WTC11 (cell line): ENCODE results near the gene ALG14. TPM values are rescaled to one million over a fixed set of nuclear protein-coding genes. Genes with fewer than 3 reads are reported as not detected.

Source experiments
- ATAC-seq: fragments of 200-7000 bp; cut with Tn5 transposase; 2 replicates; pipeline ENCODE4 v1.10.0; 2021; ENCODE audit warnings: mild to moderate bottlenecking, moderate library complexity
- CTCF ChIA-PET: fragments of 300-600 bp; sonication (Branson Sonifier 250); formaldehyde crosslinking; loops from one replicate; lab custom pipeline; 2021; ENCODE audit warnings: antibody characterized with exemption; lab: Charles Lee
- POLR2A ChIA-PET: fragments of 350-600 bp; sonication (Branson Sonifier 250); formaldehyde crosslinking; loops from one replicate; lab custom pipeline; 2021; ENCODE audit warnings: antibody characterized with exemption; lab: Charles Lee
- DNase-seq: peaks from one replicate; pipeline ENCODE4 v3.0.0; 2021; ENCODE audit warnings: low spot score
- H3K27ac Mint-ChIP-seq: 2 replicates; pipeline ENCODE4 v1.8.0; 2021; ENCODE audit warnings: mixed read lengths
- H3K27me3 Mint-ChIP-seq: 2 replicates; pipeline ENCODE4 v1.8.0; 2021; ENCODE audit warnings: low read depth, mild to moderate bottlenecking, moderate library complexity, mixed read lengths
- H3K36me3 Mint-ChIP-seq: 2 replicates; pipeline ENCODE4 v1.8.0; 2021; ENCODE audit warnings: mixed read lengths
- H3K4me1 Mint-ChIP-seq: 2 replicates; pipeline ENCODE4 v1.8.0; 2022; ENCODE audit warnings: mixed read lengths
- H3K4me3 Mint-ChIP-seq: 2 replicates; pipeline ENCODE4 v1.8.0; 2021; ENCODE audit warnings: mild to moderate bottlenecking, moderate library complexity, mixed read lengths
- H3K9me3 Mint-ChIP-seq: 2 replicates; pipeline ENCODE4 v1.8.0; 2021; ENCODE audit warnings: mixed read lengths
- ATF1 ChIP-seq: sonication (generic); formaldehyde crosslinking; IDR thresholded peaks from 2 replicates; pipeline ENCODE4 v1.8.1; 2023; ENCODE audit warnings: mild to moderate bottlenecking, moderate library complexity, missing genetic modification reagents
- ATF6 ChIP-seq: sonication (generic); formaldehyde crosslinking; IDR thresholded peaks from 2 replicates; pipeline ENCODE4 v1.8.1; 2023; ENCODE audit warnings: mild to moderate bottlenecking, missing genetic modification reagents
- CREB1 ChIP-seq: sonication (generic); formaldehyde crosslinking; IDR thresholded peaks from 2 replicates; pipeline ENCODE4 v1.8.0; 2023; ENCODE audit warnings: mild to moderate bottlenecking, missing genetic modification reagents
- ESRRA ChIP-seq: sonication (generic); formaldehyde crosslinking; IDR thresholded peaks from 2 replicates; pipeline ENCODE4 v1.8.1; 2022; ENCODE audit warnings: mild to moderate bottlenecking, missing genetic modification reagents, borderline replicate concordance
- MXD4 ChIP-seq: fragments of 250-450 bp; sonication (Bioruptor Pico); IDR thresholded peaks from 2 replicates; pipeline ENCODE4 v1.8.0; 2021; ENCODE audit warnings: mild to moderate bottlenecking, moderate library complexity, borderline replicate concordance
- NR1H2 ChIP-seq: sonication (generic); formaldehyde crosslinking; IDR thresholded peaks from 2 replicates; pipeline ENCODE4 v1.9.0; 2021; ENCODE audit warnings: mild to moderate bottlenecking, moderate library complexity, missing genetic modification reagents
- PRRX2 ChIP-seq: fragments of 250-450 bp; sonication (Bioruptor Pico); IDR thresholded peaks from 2 replicates; pipeline ENCODE4 v1.8.0; 2021; ENCODE audit warnings: mild to moderate bottlenecking
- RELA ChIP-seq: sonication (generic); formaldehyde crosslinking; IDR thresholded peaks from 2 replicates; pipeline ENCODE4 v1.8.1; 2022; ENCODE audit warnings: missing genetic modification reagents, mild to moderate bottlenecking, borderline replicate concordance
- TCF7 ChIP-seq: sonication (generic); formaldehyde crosslinking; IDR thresholded peaks from 2 replicates; pipeline ENCODE4 v1.8.0; 2022; ENCODE audit warnings: mild to moderate bottlenecking, low read depth, missing genetic modification reagents, moderate library complexity
- ZBTB21 ChIP-seq: sonication (generic); formaldehyde crosslinking; IDR thresholded peaks from 2 replicates; pipeline ENCODE4 v1.8.1; 2023; ENCODE audit warnings: mild to moderate bottlenecking, missing genetic modification reagents, borderline replicate concordance
- ZNF121 ChIP-seq: sonication (generic); formaldehyde crosslinking; IDR thresholded peaks from 2 replicates; pipeline ENCODE4 v1.8.0; 2023; ENCODE audit warnings: missing genetic modification reagents
- ZNF416 ChIP-seq: fragments of 250-450 bp; sonication (Bioruptor Pico); IDR thresholded peaks from 2 replicates; pipeline ENCODE4 v1.9.0; 2021; ENCODE audit warnings: mild to moderate bottlenecking, inconsistent platforms
- total RNA-seq: library from RNA; stranded (reverse); gene quantifications from 3 replicates; pipeline ENCODE4 v1.2.3, GENCODE V29; 2021
- TF ChIP-seq, protein P1 (sequence below): sonication (generic); formaldehyde crosslinking; IDR thresholded peaks from 2 replicates; pipeline ENCODE4 v1.8.1; 2023; ENCODE audit warnings: mild to moderate bottlenecking, missing genetic modification reagents
- TF ChIP-seq, protein P2 (sequence below): fragments of 250-450 bp; sonication (Bioruptor Pico); IDR thresholded peaks from 2 replicates; pipeline ENCODE4 v1.8.0; 2021; ENCODE audit warnings: mild to moderate bottlenecking
- TF ChIP-seq, protein P3 (sequence below): sonication (generic); formaldehyde crosslinking; IDR thresholded peaks from 2 replicates; pipeline ENCODE4 v1.8.0; 2022; ENCODE audit warnings: mild to moderate bottlenecking, missing genetic modification reagents
- TF ChIP-seq, protein P4 (sequence below): sonication (generic); formaldehyde crosslinking; IDR thresholded peaks from 2 replicates; pipeline ENCODE4 v1.8.0; 2023; ENCODE audit warnings: mild to moderate bottlenecking, missing genetic modification reagents
- TF ChIP-seq, protein P5 (sequence below): sonication (generic); formaldehyde crosslinking; IDR thresholded peaks from 2 replicates; pipeline ENCODE4 v1.8.1; 2023; ENCODE audit warnings: mild to moderate bottlenecking, moderate library complexity, missing genetic modification reagents
- TF ChIP-seq, protein P6 (sequence below): sonication (generic); formaldehyde crosslinking; conservative IDR thresholded peaks from 2 replicates; pipeline ENCODE4 v1.8.1; 2022; ENCODE audit warnings: mild to moderate bottlenecking, missing genetic modification reagents

ALG14 gene
- total RNA-seq, 1 experiment from 2014 or later = 2.3 TPM

DNA sequence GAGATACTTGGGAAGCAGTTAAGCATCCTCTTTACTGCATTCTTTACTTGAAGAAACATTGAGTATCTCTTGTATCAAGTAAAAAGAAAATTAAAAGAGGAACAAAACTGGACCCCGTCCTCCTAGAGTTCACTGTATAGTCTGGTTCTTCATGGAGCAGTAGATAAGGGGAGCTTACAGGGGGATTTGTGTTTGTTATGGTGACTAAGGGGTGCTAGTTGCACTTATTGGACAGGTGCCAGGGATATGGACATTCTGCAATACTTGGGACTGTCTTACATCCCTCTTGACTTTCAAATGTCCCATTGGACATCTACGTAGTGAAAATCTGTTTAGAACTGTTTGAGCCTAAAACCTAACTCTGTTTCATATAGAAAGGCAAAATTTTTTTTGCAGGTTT, 67.2 kb downstream of the ALG14 start (continued):
- TF ChIP-seq, protein P1, sequence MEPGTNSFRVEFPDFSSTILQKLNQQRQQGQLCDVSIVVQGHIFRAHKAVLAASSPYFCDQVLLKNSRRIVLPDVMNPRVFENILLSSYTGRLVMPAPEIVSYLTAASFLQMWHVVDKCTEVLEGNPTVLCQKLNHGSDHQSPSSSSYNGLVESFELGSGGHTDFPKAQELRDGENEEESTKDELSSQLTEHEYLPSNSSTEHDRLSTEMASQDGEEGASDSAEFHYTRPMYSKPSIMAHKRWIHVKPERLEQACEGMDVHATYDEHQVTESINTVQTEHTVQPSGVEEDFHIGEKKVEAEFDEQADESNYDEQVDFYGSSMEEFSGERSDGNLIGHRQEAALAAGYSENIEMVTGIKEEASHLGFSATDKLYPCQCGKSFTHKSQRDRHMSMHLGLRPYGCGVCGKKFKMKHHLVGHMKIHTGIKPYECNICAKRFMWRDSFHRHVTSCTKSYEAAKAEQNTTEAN (CRISPR knock-in tag) = no peak

GRCh38 chr1:95004013-95004412, 68.7 kb downstream of the ALG14 start:
- no peak for DNase-seq
- Mint-ChIP-seq H3K36me3 (no peaks in the 10 kb centered on the region), H3K4me3 (no peak overlapping the region)
- POLR2A ChIA-PET = no interaction called here
- no peak for TF ChIP-seq ATF1
- TF ChIP-seq, protein P2, sequence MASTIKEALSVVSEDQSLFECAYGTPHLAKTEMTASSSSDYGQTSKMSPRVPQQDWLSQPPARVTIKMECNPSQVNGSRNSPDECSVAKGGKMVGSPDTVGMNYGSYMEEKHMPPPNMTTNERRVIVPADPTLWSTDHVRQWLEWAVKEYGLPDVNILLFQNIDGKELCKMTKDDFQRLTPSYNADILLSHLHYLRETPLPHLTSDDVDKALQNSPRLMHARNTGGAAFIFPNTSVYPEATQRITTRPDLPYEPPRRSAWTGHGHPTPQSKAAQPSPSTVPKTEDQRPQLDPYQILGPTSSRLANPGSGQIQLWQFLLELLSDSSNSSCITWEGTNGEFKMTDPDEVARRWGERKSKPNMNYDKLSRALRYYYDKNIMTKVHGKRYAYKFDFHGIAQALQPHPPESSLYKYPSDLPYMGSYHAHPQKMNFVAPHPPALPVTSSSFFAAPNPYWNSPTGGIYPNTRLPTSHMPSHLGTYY (CRISPR knock-in tag) = no peak
- no peak for TF ChIP-seq CREB1
- TF ChIP-seq ZBTB21 = no peak
- TF ChIP-seq PRRX2 (CRISPR knock-in tag) = no peak
- TF ChIP-seq NR1H2 (CRISPR knock-in tag) = no peak
- no peak for TF ChIP-seq TCF7
- TF ChIP-seq ATF6 (CRISPR knock-in tag) = no peak
- no peak for TF ChIP-seq ZNF416 (CRISPR knock-in tag)
- no peak for TF ChIP-seq RELA (CRISPR knock-in tag)
- TF ChIP-seq, all 79 proteins: peak for 0
- Mint-ChIP-seq H3K4me1 (peaks cover 15% of the 10 kb centered on the region), H3K9me3 (no peaks in the 10 kb centered on the region), H3K27me3 (no peaks in the 10 kb centered on the region), H3K27ac (no peak overlapping the region)
- no peak for ATAC-seq
- CTCF ChIA-PET = no interaction called here

DNA sequence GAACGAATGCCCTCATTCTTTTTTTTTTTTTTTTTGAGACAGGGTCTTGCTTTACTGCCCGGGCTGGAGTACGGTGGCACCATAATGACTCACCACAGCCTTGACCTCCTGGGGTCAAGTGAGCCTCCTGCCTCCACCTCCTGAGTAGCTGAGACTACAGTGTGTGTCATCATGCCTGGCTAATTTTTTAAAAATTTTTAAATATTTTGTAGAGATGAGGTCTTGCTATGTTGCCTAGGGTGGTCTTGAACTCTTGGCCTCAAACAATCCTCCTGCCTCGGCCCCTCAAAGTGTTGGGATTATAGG, 69.4 kb downstream of the ALG14 start:
- no peaks in the 10 kb centered on the region for H3K9me3 Mint-ChIP-seq
- ChIA-PET POLR2A (no interaction called here), CTCF (interaction anchor here (1.2 kb wide), 2 partner anchors 40 to 230 kb away, joined by 3 to 6 read pairs; no protein-coding TSS in a partner anchor)
- TF ChIP-seq, protein P3, sequence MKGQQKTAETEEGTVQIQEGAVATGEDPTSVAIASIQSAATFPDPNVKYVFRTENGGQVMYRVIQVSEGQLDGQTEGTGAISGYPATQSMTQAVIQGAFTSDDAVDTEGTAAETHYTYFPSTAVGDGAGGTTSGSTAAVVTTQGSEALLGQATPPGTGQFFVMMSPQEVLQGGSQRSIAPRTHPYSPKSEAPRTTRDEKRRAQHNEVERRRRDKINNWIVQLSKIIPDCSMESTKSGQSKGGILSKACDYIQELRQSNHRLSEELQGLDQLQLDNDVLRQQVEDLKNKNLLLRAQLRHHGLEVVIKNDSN (CRISPR knock-in tag) = no peak
- no peak for TF ChIP-seq ESRRA (CRISPR knock-in tag)
- TF ChIP-seq ATF1 = no peak
- TF ChIP-seq MXD4 (CRISPR knock-in tag) = no peak
- no peak for TF ChIP-seq ZNF416 (CRISPR knock-in tag)
- TF ChIP-seq, protein P4, sequence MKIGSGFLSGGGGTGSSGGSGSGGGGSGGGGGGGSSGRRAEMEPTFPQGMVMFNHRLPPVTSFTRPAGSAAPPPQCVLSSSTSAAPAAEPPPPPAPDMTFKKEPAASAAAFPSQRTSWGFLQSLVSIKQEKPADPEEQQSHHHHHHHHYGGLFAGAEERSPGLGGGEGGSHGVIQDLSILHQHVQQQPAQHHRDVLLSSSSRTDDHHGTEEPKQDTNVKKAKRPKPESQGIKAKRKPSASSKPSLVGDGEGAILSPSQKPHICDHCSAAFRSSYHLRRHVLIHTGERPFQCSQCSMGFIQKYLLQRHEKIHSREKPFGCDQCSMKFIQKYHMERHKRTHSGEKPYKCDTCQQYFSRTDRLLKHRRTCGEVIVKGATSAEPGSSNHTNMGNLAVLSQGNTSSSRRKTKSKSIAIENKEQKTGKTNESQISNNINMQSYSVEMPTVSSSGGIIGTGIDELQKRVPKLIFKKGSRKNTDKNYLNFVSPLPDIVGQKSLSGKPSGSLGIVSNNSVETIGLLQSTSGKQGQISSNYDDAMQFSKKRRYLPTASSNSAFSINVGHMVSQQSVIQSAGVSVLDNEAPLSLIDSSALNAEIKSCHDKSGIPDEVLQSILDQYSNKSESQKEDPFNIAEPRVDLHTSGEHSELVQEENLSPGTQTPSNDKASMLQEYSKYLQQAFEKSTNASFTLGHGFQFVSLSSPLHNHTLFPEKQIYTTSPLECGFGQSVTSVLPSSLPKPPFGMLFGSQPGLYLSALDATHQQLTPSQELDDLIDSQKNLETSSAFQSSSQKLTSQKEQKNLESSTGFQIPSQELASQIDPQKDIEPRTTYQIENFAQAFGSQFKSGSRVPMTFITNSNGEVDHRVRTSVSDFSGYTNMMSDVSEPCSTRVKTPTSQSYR (CRISPR knock-in tag) = no peak
- TF ChIP-seq, protein P5, sequence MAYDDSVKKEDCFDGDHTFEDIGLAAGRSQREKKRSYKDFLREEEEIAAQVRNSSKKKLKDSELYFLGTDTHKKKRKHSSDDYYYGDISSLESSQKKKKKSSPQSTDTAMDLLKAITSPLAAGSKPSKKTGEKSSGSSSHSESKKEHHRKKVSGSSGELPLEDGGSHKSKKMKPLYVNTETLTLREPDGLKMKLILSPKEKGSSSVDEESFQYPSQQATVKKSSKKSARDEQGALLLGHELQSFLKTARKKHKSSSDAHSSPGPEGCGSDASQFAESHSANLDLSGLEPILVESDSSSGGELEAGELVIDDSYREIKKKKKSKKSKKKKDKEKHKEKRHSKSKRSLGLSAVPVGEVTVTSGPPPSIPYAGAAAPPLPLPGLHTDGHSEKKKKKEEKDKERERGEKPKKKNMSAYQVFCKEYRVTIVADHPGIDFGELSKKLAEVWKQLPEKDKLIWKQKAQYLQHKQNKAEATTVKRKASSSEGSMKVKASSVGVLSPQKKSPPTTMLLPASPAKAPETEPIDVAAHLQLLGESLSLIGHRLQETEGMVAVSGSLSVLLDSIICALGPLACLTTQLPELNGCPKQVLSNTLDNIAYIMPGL (CRISPR knock-in tag) = no peak
- TF ChIP-seq, protein P6, sequence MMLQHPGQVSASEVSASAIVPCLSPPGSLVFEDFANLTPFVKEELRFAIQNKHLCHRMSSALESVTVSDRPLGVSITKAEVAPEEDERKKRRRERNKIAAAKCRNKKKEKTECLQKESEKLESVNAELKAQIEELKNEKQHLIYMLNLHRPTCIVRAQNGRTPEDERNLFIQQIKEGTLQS (CRISPR knock-in tag) = no peak
- TF ChIP-seq ZNF121 (CRISPR knock-in tag) = no peak
- DNase-seq (no peak), ATAC-seq (no peak)
- peaks cover 15% of the 10 kb centered on the region for H3K4me1 Mint-ChIP-seq
- no peak overlapping the region for H3K4me3 Mint-ChIP-seq
- H3K27ac Mint-ChIP-seq = no peak overlapping the region
- H3K27me3 Mint-ChIP-seq = no peaks in the 10 kb centered on the region
- no peaks in the 10 kb centered on the region for H3K36me3 Mint-ChIP-seq
